HepG2 (cell line): ENCODE measurements around the gene LSM2.

Experiments
- ATF4 ChIP-seq, 2 experiments: fragments of 450-650 bp in 1 of 2; sonication (generic) in 1 of 2; formaldehyde crosslinking; IDR thresholded peaks; 2 replicates each; pipeline versions ENCODE4 v1.5.0 to v1.8.0; 2020 to 2022; ENCODE audit warnings: mild to moderate bottlenecking in 1 of 2, missing genetic modification reagents in 1 of 2
- CHD4 ChIP-seq: fragments of 200-600 bp; sonication (generic); IDR thresholded peaks from 2 replicates; pipeline ENCODE4 v1.7.0; 2017; ENCODE audit warnings: mild to moderate bottlenecking, low read length, borderline replicate concordance
- MAZ ChIP-seq, 2 experiments: sonication (generic) in 1 of 2; formaldehyde crosslinking in 1 of 2; IDR thresholded peaks; 2 replicates each; pipeline versions ENCODE4 v1.5.0 to v1.6.1; 2012 to 2020; ENCODE audit warnings: low read depth in 2 of 2, mild to moderate bottlenecking in 2 of 2, borderline replicate concordance in 1 of 2, improper control_type of control experiment in 1 of 2, low read length in 1 of 2, missing genetic modification reagents in 1 of 2, moderate library complexity in 1 of 2
- ZNF274 ChIP-seq: sonication (generic); formaldehyde crosslinking; IDR thresholded peaks from 2 replicates; pipeline ENCODE4 v1.5.1; 2020; ENCODE audit warnings: mild to moderate bottlenecking, missing genetic modification reagents

- TF ChIP-seq MAZ (IDR thresholded peaks at IDR 0.05; ENCODE audit: borderline replicate concordance, low read depth, low read length) (no peak), MAZ (CRISPR knock-in tag; IDR thresholded peaks at IDR 0.05; ENCODE audit: low read depth) (no peak), ZNF274 (CRISPR knock-in tag) (no peak), ATF4 (CRISPR knock-in tag; IDR thresholded peaks at IDR 0.05) (no peak), CHD4 (0 out of 2 replicates have a peak, but pooled peaks have one; percentile 14)
Measured at GRCh38 chr6:31829633-31830283, 23.0 kb upstream of the LSM2 start.
